Upper lobe of right lung (tissue), 1 donor: ENCODE measurements around the gene FAM221B. TPM values are rescaled to one million over a fixed set of nuclear protein-coding genes. Genes with fewer than 3 reads are reported as not detected.
A peak's percentile ranks its signal among the peaks of the same experiment; 100 is the strongest.

Experiments used
- ATAC-seq: fragments of 200-7000 bp; cut with Tn5 transposase; one replicate; pipeline ENCODE4 v1.9.1; 2020; ENCODE audit warnings: mild to moderate bottlenecking, moderate library complexity
- DNase-seq: peaks from one replicate; pipeline ENCODE4 v3.0.0-alpha.2; 2020
- H3K27ac ChIP-seq: fragments of 200-600 bp; one replicate; pipeline ENCODE4 v1.8.0; 2022
- H3K27me3 ChIP-seq: fragments of 200-600 bp; one replicate; pipeline ENCODE4 v1.8.0; 2022; ENCODE audit warnings: mild to moderate bottlenecking
- H3K36me3 ChIP-seq: fragments of 200-600 bp; one replicate; pipeline ENCODE4 v1.8.0; 2022
- H3K4me1 ChIP-seq: fragments of 200-600 bp; one replicate; pipeline ENCODE4 v1.8.0; 2022
- H3K4me3 ChIP-seq: fragments of 200-600 bp; one replicate; pipeline ENCODE4 v1.8.0; 2022; ENCODE audit warnings: mild to moderate bottlenecking
- H3K9me3 ChIP-seq: fragments of 200-600 bp; one replicate; pipeline ENCODE4 v1.8.0; 2022
- intact Hi-C: fragments of 100-400 bp; cut with DNase I; formaldehyde crosslinking; loops from one replicate; pipeline ENCODE4 v1.11.0; 2022
- total RNA-seq: library from RNA; stranded (reverse); fragmentation: NEBNext Ultra II Directional; extraction: Animal tissue kit (Norgen Biotek cat#: 25700); gene quantifications from one replicate; pipeline ENCODE4 v1.2.1, GENCODE V29; 2021
- TF ChIP-seq, protein P1 (sequence below): fragments of 200-600 bp; IDR thresholded peaks from one replicate; pipeline ENCODE4 v1.8.0; 2022; ENCODE audit warnings: antibody characterized with exemption
- donor health status: DM: no; HTN: yes; CAD: no; lungs with severe emphysema.

Gene FAM221B
- total RNA-seq, 1 donor from 2014 or later: not detected

DNA sequence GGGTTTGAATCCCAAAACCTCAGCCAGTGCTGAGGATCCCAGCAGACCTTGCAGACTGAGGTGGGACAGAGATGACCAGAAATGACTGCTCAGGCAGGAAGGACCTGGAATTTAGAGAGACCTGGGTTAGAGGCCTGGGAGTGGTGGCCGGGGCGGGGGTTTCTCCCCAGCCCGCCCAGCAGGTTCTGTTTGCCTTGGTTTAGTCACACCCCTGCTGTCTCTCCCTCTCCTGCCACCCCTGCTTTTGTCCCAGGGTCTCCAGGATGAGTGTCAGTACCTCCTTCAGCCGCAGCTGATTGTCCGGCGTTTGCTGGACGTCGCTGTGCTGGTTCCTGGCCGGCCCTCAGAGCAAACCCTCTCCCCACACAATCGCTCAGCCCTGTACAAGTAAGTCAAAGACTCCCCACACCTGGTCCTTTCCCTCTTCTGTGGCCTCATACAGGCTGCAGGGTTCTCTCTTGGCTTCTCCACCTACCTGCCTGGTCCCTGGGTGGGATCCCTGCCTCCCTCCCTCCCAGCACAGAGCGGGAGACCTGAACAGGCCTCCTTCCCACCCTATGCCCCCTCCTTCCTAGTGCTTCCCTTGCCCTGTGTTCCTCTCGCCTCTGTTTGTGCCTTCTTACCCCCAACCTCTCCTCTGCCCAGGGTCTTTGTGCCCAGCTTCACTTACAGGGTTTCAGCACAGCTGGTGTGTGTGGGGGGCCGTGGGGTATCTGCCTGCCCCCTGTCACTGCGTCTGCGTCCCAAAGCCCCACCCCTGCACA lies 12.5 kb upstream of the FAM221B start:
- DNase-seq: no peak
- Histone ChIP-seq H3K9me3 (no peaks in the 10 kb centered on the region), H3K27me3 (no peaks in the 10 kb centered on the region), H3K36me3 (no peaks in the 10 kb centered on the region), H3K4me1 (peaks cover 33% of the 10 kb centered on the region), H3K4me3 (no peak overlapping the region), H3K27ac (no peak overlapping the region)
- TF ChIP-seq, protein P1, sequence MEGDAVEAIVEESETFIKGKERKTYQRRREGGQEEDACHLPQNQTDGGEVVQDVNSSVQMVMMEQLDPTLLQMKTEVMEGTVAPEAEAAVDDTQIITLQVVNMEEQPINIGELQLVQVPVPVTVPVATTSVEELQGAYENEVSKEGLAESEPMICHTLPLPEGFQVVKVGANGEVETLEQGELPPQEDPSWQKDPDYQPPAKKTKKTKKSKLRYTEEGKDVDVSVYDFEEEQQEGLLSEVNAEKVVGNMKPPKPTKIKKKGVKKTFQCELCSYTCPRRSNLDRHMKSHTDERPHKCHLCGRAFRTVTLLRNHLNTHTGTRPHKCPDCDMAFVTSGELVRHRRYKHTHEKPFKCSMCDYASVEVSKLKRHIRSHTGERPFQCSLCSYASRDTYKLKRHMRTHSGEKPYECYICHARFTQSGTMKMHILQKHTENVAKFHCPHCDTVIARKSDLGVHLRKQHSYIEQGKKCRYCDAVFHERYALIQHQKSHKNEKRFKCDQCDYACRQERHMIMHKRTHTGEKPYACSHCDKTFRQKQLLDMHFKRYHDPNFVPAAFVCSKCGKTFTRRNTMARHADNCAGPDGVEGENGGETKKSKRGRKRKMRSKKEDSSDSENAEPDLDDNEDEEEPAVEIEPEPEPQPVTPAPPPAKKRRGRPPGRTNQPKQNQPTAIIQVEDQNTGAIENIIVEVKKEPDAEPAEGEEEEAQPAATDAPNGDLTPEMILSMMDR: no peak
- intact Hi-C loops: no loop called here
- no peak for ATAC-seq

DNA sequence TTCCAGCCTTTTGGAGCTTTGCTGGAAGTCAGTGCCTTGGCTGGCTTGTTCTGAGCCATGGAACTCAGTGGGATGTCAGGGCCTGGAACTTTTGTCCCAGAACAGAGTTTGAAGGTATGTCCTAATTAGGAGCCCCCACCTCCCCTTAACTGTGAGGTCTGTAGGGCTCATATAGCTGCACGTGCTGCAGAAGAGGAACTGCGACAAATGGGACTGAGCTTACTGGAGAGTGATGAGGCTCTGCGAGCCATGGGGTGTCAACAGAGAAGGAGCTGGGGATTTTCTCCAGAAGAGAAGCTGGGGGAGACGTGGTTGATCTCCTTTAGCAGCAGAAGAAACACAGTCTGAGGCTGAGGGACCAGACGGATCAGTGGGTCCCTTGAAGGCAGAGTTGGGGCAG lies 11.4 kb upstream of the FAM221B start:
- Histone ChIP-seq H3K4me3 (no peak overlapping the region), H3K27me3 (no peaks in the 10 kb centered on the region), H3K4me1 (peaks cover 27% of the 10 kb centered on the region), H3K27ac (no peak overlapping the region), H3K36me3 (no peaks in the 10 kb centered on the region), H3K9me3 (no peaks in the 10 kb centered on the region)
- intact Hi-C loops: no loop called here
- no peak for ATAC-seq
- TF ChIP-seq, protein P1: no peak
- DNase-seq: no peak

DNA sequence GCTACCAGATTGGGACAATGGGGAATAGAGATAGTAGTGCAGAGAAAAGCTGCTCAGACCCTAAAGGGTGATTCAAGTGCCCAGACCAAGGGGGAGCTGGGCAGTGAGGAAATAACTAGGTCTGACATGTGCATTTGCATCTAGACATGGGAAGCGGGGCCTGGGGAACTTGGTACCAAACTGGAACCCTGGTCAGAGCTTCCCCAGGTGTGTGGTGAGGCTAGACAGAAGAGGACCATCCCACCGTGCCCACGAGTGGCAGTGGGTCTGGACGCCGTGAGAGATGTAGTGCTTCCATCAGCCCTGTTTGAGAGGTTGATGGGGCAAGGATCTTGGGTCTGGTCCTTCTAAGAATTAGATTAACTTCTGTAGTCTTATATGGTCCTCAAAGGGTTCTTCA lies 8.1 kb upstream of the FAM221B start:
- Histone ChIP-seq H3K4me3 (no peak overlapping the region), H3K9me3 (no peaks in the 10 kb centered on the region), H3K27me3 (no peaks in the 10 kb centered on the region), H3K36me3 (no peaks in the 10 kb centered on the region), H3K27ac (no peak overlapping the region), H3K4me1 (peaks cover 19% of the 10 kb centered on the region)
- ATAC-seq: no peak
- no peak for DNase-seq
- TF ChIP-seq, protein P1: no peak
- intact Hi-C loops: no loop called here

DNA sequence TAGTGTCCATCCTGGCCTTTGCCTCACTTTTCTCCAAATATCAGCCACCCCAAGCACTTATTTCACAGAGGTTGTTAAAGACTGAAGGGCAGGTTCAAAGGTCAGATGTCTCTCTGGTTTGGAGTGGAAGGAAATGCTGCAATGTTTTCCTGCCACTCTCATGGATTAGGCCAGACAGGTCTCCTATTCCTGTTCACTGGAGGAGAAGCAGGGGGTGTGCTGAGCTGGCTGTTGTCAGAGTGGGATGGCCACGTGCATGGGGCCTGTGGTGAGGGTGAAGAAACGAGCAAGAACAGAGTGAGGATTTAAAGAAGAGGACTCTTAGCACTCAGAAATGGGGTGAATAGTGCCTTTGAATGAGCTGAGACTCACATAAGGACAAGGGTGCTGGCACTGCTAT lies 7.2 kb upstream of the FAM221B start:
- Histone ChIP-seq H3K4me3 (no peak overlapping the region), H3K27ac (no peak overlapping the region), H3K9me3 (no peaks in the 10 kb centered on the region), H3K36me3 (no peaks in the 10 kb centered on the region), H3K4me1 (peaks cover 19% of the 10 kb centered on the region), H3K27me3 (no peaks in the 10 kb centered on the region)
- DNase-seq: no peak
- no peak for ATAC-seq
- intact Hi-C loops: no loop called here
- TF ChIP-seq, protein P1: no peak

DNA sequence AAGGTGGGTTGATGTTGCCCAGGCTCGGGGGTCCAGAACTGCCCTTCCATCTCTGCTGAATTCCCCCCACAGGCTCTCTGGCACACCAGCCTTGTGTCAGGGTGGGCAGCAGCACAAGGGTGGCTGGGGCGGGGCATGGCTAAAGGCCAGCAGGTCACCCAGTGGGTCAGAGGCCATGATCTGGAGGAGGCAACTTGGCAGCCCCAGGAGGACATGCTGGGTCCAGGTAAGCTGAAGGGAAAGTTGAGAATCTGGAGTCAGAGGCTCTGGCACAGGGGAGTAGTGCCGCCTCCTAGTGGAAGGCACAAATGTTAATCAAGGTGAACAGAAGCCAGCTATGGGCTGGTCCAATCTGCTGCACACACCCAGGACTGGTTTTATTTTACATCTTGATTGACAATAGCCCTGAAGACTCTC lies 6.7 kb upstream of the FAM221B start:
- TF ChIP-seq, protein P1: peak; percentile 25
- H3K27me3 ChIP-seq: no peaks in the 10 kb centered on the region
- H3K4me1 ChIP-seq: peaks cover 20% of the 10 kb centered on the region
- intact Hi-C loops: no loop called here
- no peak overlapping the region for H3K4me3 ChIP-seq
- no peaks in the 10 kb centered on the region for H3K36me3 ChIP-seq
- H3K27ac ChIP-seq: no peak overlapping the region
- H3K9me3 ChIP-seq: no peaks in the 10 kb centered on the region
- DNase-seq (no peak), ATAC-seq (peak; percentile 25)
